Measurements from ENCODE around the gene LDHB. TPM values are rescaled to one million over a fixed set of nuclear protein-coding genes. Genes with fewer than 3 reads are reported as not detected.
"Not testable (repeated sequence)": the region's sequence is repeated elsewhere in the genome, so short reads cannot be mapped to it uniquely, and the experiment has no call there.

The LDHB gene
- polyA plus RNA-seq, 1 donor from 2014 or later = 1,039 TPM

DNA sequence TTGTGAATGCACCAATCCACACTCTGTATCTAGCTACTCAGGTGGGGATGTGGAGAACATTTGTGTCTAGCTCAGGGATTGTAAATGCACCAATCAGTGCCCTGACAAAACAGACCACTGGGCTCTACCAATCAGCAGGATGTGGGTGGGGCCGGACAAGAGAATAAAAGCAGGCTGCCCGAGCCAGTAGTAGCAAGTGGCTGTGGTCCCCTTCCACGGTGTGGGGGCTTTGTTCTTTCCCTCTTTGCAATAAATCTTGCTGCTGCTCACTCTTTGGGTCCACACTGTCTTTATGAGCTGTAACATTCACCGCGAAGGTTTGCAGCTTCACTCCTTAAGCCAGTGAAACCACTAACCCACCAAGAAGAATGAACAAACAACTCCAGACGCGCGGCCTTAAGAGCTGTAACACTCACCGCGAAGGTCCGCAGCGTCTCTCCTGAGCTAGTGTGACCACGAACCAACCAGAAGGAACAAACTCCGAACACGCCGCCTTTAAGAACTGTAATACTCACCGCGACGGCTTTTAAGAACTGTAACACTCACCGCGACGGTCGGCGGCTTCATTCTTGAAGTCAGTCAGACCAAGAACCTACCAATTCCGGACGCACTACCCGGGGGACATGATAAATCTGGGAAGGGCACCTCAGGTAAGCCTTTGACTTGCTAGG lies 4.6 kb upstream of the LDHB start:
- no peak overlapping the region for H2AFZ ChIP-seq (ENCODE audit: low read depth, low read length)
- no peak overlapping the region for H3K4me3 ChIP-seq (ENCODE audit: low read length)
- no peaks in the 10 kb centered on the region for H3K9me2 ChIP-seq (ENCODE audit: insufficient read depth, low read length)

GRCh38 chr12:21661396-21662093 lies 3.9 kb upstream of the LDHB start:
- not testable (repeated sequence) for H3K9me2 ChIP-seq (ENCODE audit: insufficient read depth, low read length); H3F3A ChIP-seq (ENCODE audit: insufficient read depth, low read length, poor library complexity, severe bottlenecking); H3K79me2 ChIP-seq (replicated peaks; ENCODE audit: insufficient read depth, low read length); H3K9me3 ChIP-seq (ENCODE audit: low read length); H3K27ac ChIP-seq (ENCODE audit: low read length); H3K4me3 ChIP-seq (ENCODE audit: low read length); H2AFZ ChIP-seq (ENCODE audit: low read depth, low read length); H3K27me3 ChIP-seq (ENCODE audit: insufficient read depth, low read depth, low read length); H3K9ac ChIP-seq (ENCODE audit: low read length); H4K20me1 ChIP-seq (ENCODE audit: insufficient read depth); H3K36me3 ChIP-seq (ENCODE audit: insufficient read depth, low read length); H3K4me2 ChIP-seq (ENCODE audit: low read length)

More for the DNA sequence above, 4.6 kb upstream of the LDHB start:
- Histone ChIP-seq H3K27ac (ENCODE audit: low read length) (no peak overlapping the region), H3K9me3 (ENCODE audit: low read length) (no peaks in the 10 kb centered on the region), H4K20me1 (ENCODE audit: insufficient read depth) (no peaks in the 10 kb centered on the region), H3K4me2 (ENCODE audit: low read length) (no peak overlapping the region), H3K79me2 (replicated peaks; ENCODE audit: insufficient read depth, low read length) (no peaks in the 10 kb centered on the region), H3K27me3 (ENCODE audit: insufficient read depth, low read depth, low read length) (no peaks in the 10 kb centered on the region), H3F3A (ENCODE audit: insufficient read depth, low read length, poor library complexity, severe bottlenecking) (no peaks in the 10 kb centered on the region), H3K36me3 (ENCODE audit: insufficient read depth, low read length) (no peaks in the 10 kb centered on the region), H3K9ac (ENCODE audit: low read length) (no peak overlapping the region)
- TF ChIP-seq, protein P1, sequence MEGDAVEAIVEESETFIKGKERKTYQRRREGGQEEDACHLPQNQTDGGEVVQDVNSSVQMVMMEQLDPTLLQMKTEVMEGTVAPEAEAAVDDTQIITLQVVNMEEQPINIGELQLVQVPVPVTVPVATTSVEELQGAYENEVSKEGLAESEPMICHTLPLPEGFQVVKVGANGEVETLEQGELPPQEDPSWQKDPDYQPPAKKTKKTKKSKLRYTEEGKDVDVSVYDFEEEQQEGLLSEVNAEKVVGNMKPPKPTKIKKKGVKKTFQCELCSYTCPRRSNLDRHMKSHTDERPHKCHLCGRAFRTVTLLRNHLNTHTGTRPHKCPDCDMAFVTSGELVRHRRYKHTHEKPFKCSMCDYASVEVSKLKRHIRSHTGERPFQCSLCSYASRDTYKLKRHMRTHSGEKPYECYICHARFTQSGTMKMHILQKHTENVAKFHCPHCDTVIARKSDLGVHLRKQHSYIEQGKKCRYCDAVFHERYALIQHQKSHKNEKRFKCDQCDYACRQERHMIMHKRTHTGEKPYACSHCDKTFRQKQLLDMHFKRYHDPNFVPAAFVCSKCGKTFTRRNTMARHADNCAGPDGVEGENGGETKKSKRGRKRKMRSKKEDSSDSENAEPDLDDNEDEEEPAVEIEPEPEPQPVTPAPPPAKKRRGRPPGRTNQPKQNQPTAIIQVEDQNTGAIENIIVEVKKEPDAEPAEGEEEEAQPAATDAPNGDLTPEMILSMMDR (IDR thresholded peaks at IDR 0.05; ENCODE audit: poor library complexity, severe bottlenecking) = no peak
- TF ChIP-seq SMC3 (conservative IDR thresholded peaks at IDR 0.05; ENCODE audit: poor library complexity) (no peak), TAF1 (IDR thresholded peaks at IDR 0.05; ENCODE audit: low read depth) (no peak), REST (IDR thresholded peaks at IDR 0.05; ENCODE audit: borderline replicate concordance) (no peak), POLR2AphosphoS5 (IDR thresholded peaks at IDR 0.05) (no peak), MXI1 (conservative IDR thresholded peaks at IDR 0.05; ENCODE audit: poor library complexity, severe bottlenecking) (no peak), EZH2 (IDR thresholded peaks at IDR 0.05; ENCODE audit: borderline replicate concordance, insufficient read depth, low read length, poor library complexity, severe bottlenecking) (no peak), RAD21 (conservative IDR thresholded peaks at IDR 0.05) (no peak), EP300 (conservative IDR thresholded peaks at IDR 0.05; ENCODE audit: poor library complexity, severe bottlenecking) (no peak)
